ENCODE measurements around the gene SALL1.

The SALL1 gene

GRCh38 chr16:51155820-51156806 is 5.0 kb upstream of the SALL1 start:
- no peak for DNase-seq

GRCh38 chr16:51155199-51155607 is 4.1 kb upstream of the SALL1 start:
- no peak for DNase-seq

- DNase-seq = no peak
Measured at GRCh38 chr16:51154271-51155171, 3.5 kb upstream of the SALL1 start.

- no peak for DNase-seq
Measured at GRCh38 chr16:51153577-51154031, 2.5 kb upstream of the SALL1 start.

- no peak for DNase-seq
Measured at GRCh38 chr16:51152691-51153576, 1.9 kb upstream of the SALL1 start.

GRCh38 chr16:51151961-51152663 is 1.0 kb upstream of the SALL1 start:
- no peak for DNase-seq

- DNase-seq = no peak
Measured at GRCh38 chr16:51151435-51151960, 428 bp upstream of the SALL1 start.

- DNase-seq = no peak
Measured at GRCh38 chr16:51150165-51150887, 744 bp downstream of the SALL1 start.

- no peak for DNase-seq
Measured at GRCh38 chr16:51149721-51150164, 1.3 kb downstream of the SALL1 start.

GRCh38 chr16:51149251-51149661 is 1.8 kb downstream of the SALL1 start:
- DNase-seq = no peak

- no peak for DNase-seq
Measured at GRCh38 chr16:51148678-51149228, 2.3 kb downstream of the SALL1 start.

GRCh38 chr16:51147776-51148677 is 3.0 kb downstream of the SALL1 start:
- DNase-seq = no peak

GRCh38 chr16:51146256-51146924 is 4.7 kb downstream of the SALL1 start:
- no peak for DNase-seq

- no peak for DNase-seq
Measured at GRCh38 chr16:51144203-51144602, 6.9 kb downstream of the SALL1 start.

- DNase-seq = no peak
Measured at GRCh38 chr16:51143196-51143977, 7.7 kb downstream of the SALL1 start.

GRCh38 chr16:51141541-51141940 is 9.5 kb downstream of the SALL1 start:
- DNase-seq = no peak

- no peak for DNase-seq
Measured at GRCh38 chr16:51141106-51141505, 10.0 kb downstream of the SALL1 start.

GRCh38 chr16:51140112-51140511 is 11.0 kb downstream of the SALL1 start:
- DNase-seq = no peak
